ENCODE measurements around the gene COMMD2. TPM values are rescaled to one million over a fixed set of nuclear protein-coding genes. Genes with fewer than 3 reads are reported as not detected.

Gene COMMD2
- total and polyA plus RNA-seq, 2 of the 4 experiments (the other 2 are of a cell fraction), result 23.6 to 46.1 TPM

- intact Hi-C loops (cut with micrococcal nuclease), result no loop called here
- Histone ChIP-seq H3K4me1 (ENCODE audit: control insufficient read depth, insufficient read depth, low read length) (peaks cover 8% of the 10 kb centered on the region), H3K14ac (replicated peaks; ENCODE audit: low read depth, low read length) (peak overlapping the region; percentile 2; the same call in 1 of the 2 replicates), H4K20me1 (ENCODE audit: insufficient read depth, low read length) (no peaks in the 10 kb centered on the region), H3K36me3 (ENCODE audit: control insufficient read depth, insufficient read depth, low read length) (no peaks in the 10 kb centered on the region), H3K4me3 (ENCODE audit: insufficient read depth, low read depth, low read length) (no peak overlapping the region), H3K9ac (ENCODE audit: low read depth, low read length) (no peak overlapping the region), H2BK15ac (ENCODE audit: low read depth, low read length) (peak overlapping the region; percentile 53; the same call in 1 of the 3 replicates), H2AFZ (replicated peaks; ENCODE audit: low read length, poor library complexity) (peak overlapping the region; percentile 66), H3K56ac (ENCODE audit: extremely low read depth, insufficient read depth, low read length) (no peak overlapping the region; the same call in 1 of the 2 replicates), H2BK5ac (ENCODE audit: low read depth, low read length, poor library complexity, severe bottlenecking) (no peak overlapping the region), H3K18ac (ENCODE audit: low read depth, low read length) (no peak overlapping the region), H3K4ac (ENCODE audit: low read depth, low read length) (0 out of 2 replicates have a peak overlapping the region, but pooled peaks have one; percentile 19), H4K91ac (ENCODE audit: insufficient read depth, low read depth, low read length) (peak overlapping the region; percentile 23; the same call in 1 of the 2 replicates), H4K5ac (ENCODE audit: low read depth, low read length) (no peak overlapping the region), H3K23ac (ENCODE audit: low read depth, low read length) (no peak overlapping the region), H2AK5ac (ENCODE audit: low read depth, low read length) (no peak overlapping the region), H3K9me3 (ENCODE audit: control insufficient read depth, insufficient read depth, low read length) (no peaks in the 10 kb centered on the region), H2BK20ac (ENCODE audit: low read depth, low read length) (peak overlapping the region; percentile 68; the same call in 1 of the 2 replicates), H3K79me1 (ENCODE audit: low read depth in 1 of 2, low read length in 2 of 2) (peaks cover 0 to 3% of the 10 kb centered on the region in 2 experiments; a peak in 1 of 4 replicates), H3K9me1 (ENCODE audit: insufficient read depth, low read length) (peaks cover 13% of the 10 kb centered on the region), H3K27me3 (ENCODE audit: control insufficient read depth, insufficient read depth, low read length) (no peaks in the 10 kb centered on the region), H3K4me2 (ENCODE audit: low read depth, low read length) (no peak overlapping the region), H4K8ac (ENCODE audit: low read depth in 2 of 2, low read length in 2 of 2) (no peak overlapping the region), H3K27ac (ENCODE audit: insufficient read depth, low read length) (no peak overlapping the region), H2AK9ac (replicated peaks; ENCODE audit: low read depth, low read length, poor library complexity) (no peak overlapping the region), H2BK120ac (ENCODE audit: low read depth, low read length) (peak overlapping the region; percentile 16)
- no peak for TF ChIP-seq MAZ (IDR thresholded peaks at IDR 0.05; ENCODE audit: borderline replicate concordance, low read depth, low read length)
- no peak for TF ChIP-seq MXI1 (IDR thresholded peaks at IDR 0.05; ENCODE audit: borderline replicate concordance, low read depth, low read length)
- no peak for TF ChIP-seq CHD1 (IDR thresholded peaks at IDR 0.05; ENCODE audit: low read depth, low read length)
- no peak for TF ChIP-seq CTCF (conservative IDR thresholded peaks at IDR 0.05; ENCODE audit: low read depth, low read length)
- TF ChIP-seq ELK1 (IDR thresholded peaks at IDR 0.05; ENCODE audit: borderline replicate concordance, low read depth, low read length), result no peak
- TF ChIP-seq CEBPB (IDR thresholded peaks at IDR 0.05; ENCODE audit: low read depth, low read length), result no peak
- TF ChIP-seq SMC3 (IDR thresholded peaks at IDR 0.05; ENCODE audit: low read depth, low read length), result no peak
- no peak for TF ChIP-seq USF2 (IDR thresholded peaks at IDR 0.05; ENCODE audit: low read depth, low read length)
- no peak for TF ChIP-seq NFE2L2 (IDR thresholded peaks at IDR 0.05; ENCODE audit: low read depth, low read length)
- dilution Hi-C loops (cut with HindIII; ENCODE audit: low sequenced_read_pairs, unreplicated experiment), result no loop called here
- ChIA-PET POLR2A (ENCODE audit: unreplicated experiment) (no interaction called here), CTCF (interaction anchor here (0.6 to 1.7 kb wide), 2 partner anchors 10 to 428 kb away, joined by 4 to 6 read pairs; no protein-coding TSS in a partner anchor)
- no peak for ATAC-seq (ENCODE audit: low read depth)
- in situ Hi-C loops (cut with MboI; ENCODE audit: low sequenced_read_pairs), result no loop called here
- 93% methylated on average over 2 of the region's 4 CpGs; no CpG with 5 or more reads in 1 of the 2 experiments for WGBS, 2 experiments (ENCODE audit: extremely low coverage in 2 of 2, insufficient read length in 1 of 2)
- no peak for DNase-seq
- no TSS peak for BruUV-seq (replicated peaks)
Measured at GRCh38 chr3:149781211-149781610, 28.9 kb upstream of the COMMD2 start.

Data from IMR-90 (cell line).